NCI-H446 treated with DMSO at 0.1 percent for 48 hours (cell line): Measurements from ENCODE around the gene MROH2A.

Experiments used
- DNase-seq: peaks from one replicate; lab custom pipeline; 2025; lab: John Stamatoyannopoulos, UW

The MROH2A gene

GRCh38 chr2:233766416-233766815, 11.7 kb upstream of the MROH2A start:
- DNase-seq, result no peak

GRCh38 chr2:233768076-233768475, 10.1 kb upstream of the MROH2A start:
- DNase-seq, result no peak

GRCh38 chr2:233769260-233769659, 8.9 kb upstream of the MROH2A start:
- no peak for DNase-seq

GRCh38 chr2:233772153-233772552, 6.0 kb upstream of the MROH2A start:
- no peak for DNase-seq

GRCh38 chr2:233772583-233772982, 5.5 kb upstream of the MROH2A start:
- DNase-seq, result no peak

- DNase-seq, result no peak
These were observed 4.3 kb upstream of the MROH2A start for GRCh38 chr2:233773854-233774253.

GRCh38 chr2:233775414-233775813, 2.7 kb upstream of the MROH2A start:
- DNase-seq, result no peak

- DNase-seq, result no peak
These were observed 1.6 kb downstream of the MROH2A start for GRCh38 chr2:233779722-233780121.

- no peak for DNase-seq
These were observed 2.6 kb downstream of the MROH2A start for GRCh38 chr2:233780771-233781170.

- no peak for DNase-seq
These were observed 11.4 kb downstream of the MROH2A start for GRCh38 chr2:233789554-233789953.

- no peak for DNase-seq
These were observed 13.2 kb downstream of the MROH2A start for GRCh38 chr2:233791151-233791882.

- no peak for DNase-seq
These were observed 13.8 kb downstream of the MROH2A start for GRCh38 chr2:233791883-233792329.

GRCh38 chr2:233792720-233793119, 14.6 kb downstream of the MROH2A start:
- no peak for DNase-seq

GRCh38 chr2:233793465-233794127, 15.5 kb downstream of the MROH2A start:
- DNase-seq, result no peak

GRCh38 chr2:233794128-233794658, 16.1 kb downstream of the MROH2A start:
- no peak for DNase-seq

- DNase-seq, result no peak
These were observed 17.6 kb downstream of the MROH2A start for GRCh38 chr2:233795735-233796171.

- no peak for DNase-seq
These were observed 18.1 kb downstream of the MROH2A start for GRCh38 chr2:233796254-233796653.

GRCh38 chr2:233798335-233799086, 20.4 kb downstream of the MROH2A start:
- DNase-seq, result no peak

- DNase-seq, result no peak
These were observed 21.0 kb downstream of the MROH2A start for GRCh38 chr2:233799087-233799665.

GRCh38 chr2:233799716-233800115, 21.6 kb downstream of the MROH2A start:
- DNase-seq, result no peak

- no peak for DNase-seq
These were observed 22.1 kb downstream of the MROH2A start for GRCh38 chr2:233800208-233800607.
